HG03432 (cell line): ENCODE measurements around the gene PTDSS2.

Experiments used
- ATAC-seq: cut with Tn5 transposase; IDR thresholded peaks from one replicate; pipeline ENCODE4 v1.9.1; 2021; ENCODE audit warnings: mild to moderate bottlenecking, moderate library complexity; ENCODE audit not compliant: unreplicated experiment

Gene PTDSS2

GRCh38 chr11:528166-528814 lies 78.2 kb downstream of the PTDSS2 start:
- ATAC-seq = no peak

GRCh38 chr11:528815-529727 lies 79.0 kb downstream of the PTDSS2 start:
- no peak for ATAC-seq

GRCh38 chr11:529728-530411 lies 79.8 kb downstream of the PTDSS2 start:
- no peak for ATAC-seq

GRCh38 chr11:530960-531831 lies 81.1 kb downstream of the PTDSS2 start:
- ATAC-seq = no peak

- no peak for ATAC-seq
Measured at GRCh38 chr11:531919-532526, 81.9 kb downstream of the PTDSS2 start.

- ATAC-seq = no peak
Measured at GRCh38 chr11:532527-532985, 82.5 kb downstream of the PTDSS2 start.

GRCh38 chr11:532986-533585 lies 83.0 kb downstream of the PTDSS2 start:
- ATAC-seq = no peak

GRCh38 chr11:533586-534395 lies 83.7 kb downstream of the PTDSS2 start:
- no peak for ATAC-seq

- ATAC-seq = peak; percentile 0
Measured at GRCh38 chr11:534396-535209, 84.5 kb downstream of the PTDSS2 start.

- peak; percentile 9 for ATAC-seq
Measured at GRCh38 chr11:535210-535518, 85.1 kb downstream of the PTDSS2 start.

- ATAC-seq = peak; percentile 72
Measured at GRCh38 chr11:535519-536454, 85.7 kb downstream of the PTDSS2 start, which contains the start of gene HRAS. HRAS (minus strand) TSS chr11:535576.

GRCh38 chr11:536841-537621 lies 87.0 kb downstream of the PTDSS2 start, which contains the start of gene LRRC56:
LRRC56 (plus strand) TSS chr11:537527; CDS start chr11:540685, 3,158 bp downstream.
- ATAC-seq = peak; percentile 47

- ATAC-seq = no peak
Measured at GRCh38 chr11:537622-538430, 87.7 kb downstream of the PTDSS2 start.

- ATAC-seq = no peak
Measured at GRCh38 chr11:538431-539051, 88.5 kb downstream of the PTDSS2 start.

- no peak for ATAC-seq
Measured at GRCh38 chr11:539971-540481, 89.9 kb downstream of the PTDSS2 start.
